K562 (cell line): ENCODE results near the gene VPREB1. TPM values are rescaled to one million over a fixed set of nuclear protein-coding genes. Genes with fewer than 3 reads are reported as not detected.

Source experiments
- ATAC-seq: fragments of 200-7000 bp; cut with Tn5 transposase; 3 replicates; pipeline ENCODE4 v1.9.1; 2020; ENCODE audit warnings: moderate library complexity
- BruUV-seq: library from RNA; stranded (reverse); fragments of 400-500 nt; replicated peaks from 2 replicates; lab custom pipeline; 2021; lab: Mats Ljungman, UMichigan
- CTCF ChIA-PET: fragments of 300-600 bp; formaldehyde crosslinking; extraction: SDS; loops from one replicate; lab custom pipeline; 2021; ENCODE audit warnings: low intra/inter-chr PET ratio; lab: Yijun Ruan, JAX
- POLR2A ChIA-PET: fragments of 300-600, 350-650 bp; sonication (Branson Sonifier 250); formaldehyde crosslinking; extraction: SDS; loops from one replicate; lab custom pipeline; 2021; ENCODE audit warnings: antibody characterized with exemption, inconsistent platforms; lab: Yijun Ruan, JAX
- DNase-seq, 4 experiments: peaks; one replicate each; pipeline versions ENCODE4 v3.0.0 to v3.0.0-alpha.2; 2011 to 2018; ENCODE audit warnings: low spot score in 3 of 4, mixed read lengths in 3 of 4; ENCODE audit errors: extremely low read depth in 1 of 4
- FAIRE-seq: peaks from 2 replicates; lab custom pipeline; 2011; peaks lifted over from hg19 to GRCh38; lab: Jason Lieb, UNC
- H2AFZ ChIP-seq: 2 replicates; pipeline ENCODE4 v1.6.0; 2011; ENCODE audit warnings: low read depth, low read length, control low read depth, inconsistent platforms
- H3K27ac ChIP-seq: fragments of 200-600 bp; 3 replicates; pipeline ENCODE4 v1.8.0; 2011; ENCODE audit warnings: low read depth, mild to moderate bottlenecking, control low read depth, inconsistent platforms, low read length, moderate library complexity, mixed read lengths; ENCODE audit errors: extremely low read depth
- H3K27me3 ChIP-seq, 2 experiments: fragments of 300-600 bp in 1 of 2; 2 replicates in 1 of 2; 3 replicates in 1 of 2; pipeline versions ENCODE4 v1.6.0 to v1.8.0; 2011; ENCODE audit warnings: inconsistent platforms in 2 of 2, low read length in 2 of 2, mild to moderate bottlenecking in 1 of 2, mixed read lengths in 1 of 2, moderate library complexity in 1 of 2; ENCODE audit not compliant: control insufficient read depth in 2 of 2, insufficient read depth in 2 of 2
- H3K36me3 ChIP-seq: fragments of 300-600 bp; 3 replicates; pipeline ENCODE4 v1.8.0; 2011; ENCODE audit warnings: mild to moderate bottlenecking, low read length, inconsistent platforms; ENCODE audit not compliant: control insufficient read depth, insufficient read depth
- H3K4me1 ChIP-seq, 2 experiments: fragments of 200-600 bp in 1 of 2; replicated peaks in 1 of 2; 2 replicates in 1 of 2; 3 replicates in 1 of 2; pipeline versions ENCODE4 v1.5.1 to v1.8.0; 2011; ENCODE audit warnings: inconsistent platforms in 2 of 2, low read length in 2 of 2, mild to moderate bottlenecking in 1 of 2, mixed read lengths in 1 of 2, moderate library complexity in 1 of 2; ENCODE audit not compliant: control insufficient read depth in 2 of 2, insufficient read depth in 2 of 2
- H3K4me2 ChIP-seq: 2 replicates; pipeline ENCODE4 v1.6.1; 2011; ENCODE audit warnings: low read length, control low read depth, inconsistent platforms, mixed read lengths; ENCODE audit not compliant: insufficient read depth
- H3K4me3 ChIP-seq: fragments of 200-600 bp; sonication (generic), shearing (Covaris generic); 2 replicates; pipeline ENCODE4 v1.5.1; 2016; ENCODE audit warnings: control low read depth, inconsistent platforms
- H3K79me2 ChIP-seq: fragments of 200-600 bp; 3 replicates; pipeline ENCODE4 v1.8.0; 2011; ENCODE audit warnings: low read length, inconsistent platforms; ENCODE audit not compliant: control insufficient read depth, insufficient read depth
- H3K9ac ChIP-seq, 2 experiments: 2 replicates each; pipeline versions ENCODE4 v1.6.0 to v1.6.1; 2011; ENCODE audit warnings: low read depth in 2 of 2, low read length in 2 of 2, control low read depth in 1 of 2, inconsistent platforms in 1 of 2, mild to moderate bottlenecking in 1 of 2, mixed read lengths in 1 of 2; ENCODE audit not compliant: insufficient read depth in 1 of 2
- H3K9me1 ChIP-seq: one replicate; pipeline ENCODE4 v1.6.0; 2011; ENCODE audit warnings: inconsistent platforms, mild to moderate bottlenecking, low read length, moderate library complexity; ENCODE audit not compliant: control insufficient read depth, insufficient read depth
- H3K9me3 ChIP-seq: replicated peaks from 2 replicates; pipeline ENCODE4 v1.5.1; 2011; ENCODE audit warnings: low read depth, low read length, inconsistent platforms; ENCODE audit not compliant: control insufficient read depth, insufficient read depth
- H4K20me1 ChIP-seq: replicated peaks from 2 replicates; pipeline ENCODE4 v1.6.1; 2011; ENCODE audit warnings: low read length, inconsistent platforms, mixed read lengths; ENCODE audit not compliant: control insufficient read depth, insufficient read depth
- FOXJ2 ChIP-seq: fragments of 200-800 bp; sonication (Bioruptor generic); IDR thresholded peaks from 2 replicates; pipeline ENCODE4 v1.6.1; 2016; ENCODE audit warnings: missing genetic modification characterization, missing compliant biosample characterization
- NR1H2 ChIP-seq: sonication (generic); formaldehyde crosslinking; IDR thresholded peaks from 2 replicates; pipeline ENCODE4 v1.4.0; 2020; ENCODE audit warnings: mild to moderate bottlenecking, missing genetic modification reagents
- SMARCA5 ChIP-seq: fragments of 450-650 bp; IDR thresholded peaks from 2 replicates; pipeline ENCODE4 v1.6.1; 2016
- YY1 ChIP-seq, 3 experiments: IDR thresholded peaks; 2 replicates each; pipeline ENCODE4 v1.6.1; 2011; ENCODE audit warnings: low read length in 2 of 3, mild to moderate bottlenecking in 2 of 3, moderate library complexity in 2 of 3, borderline replicate concordance in 1 of 3, control low read depth in 1 of 3, low read depth in 1 of 3; ENCODE audit not compliant: insufficient read depth in 3 of 3, insufficient replicate concordance in 2 of 3, control insufficient read depth in 1 of 3, insufficient read length in 1 of 3; ENCODE audit errors: extremely low read depth in 1 of 3
- ZNF347 ChIP-seq: fragments of 450-650 bp; formaldehyde crosslinking; IDR thresholded peaks from 2 replicates; pipeline ENCODE4 v1.4.0; 2020; ENCODE audit warnings: low read depth, mild to moderate bottlenecking, moderate library complexity
- WGBS: fragments of 100-300 bp; shearing (Covaris generic); methylation state at CpG from one replicate; pipeline ENCODE4 v1.1.6; 2016; ENCODE audit warnings: low coverage, mixed read lengths; ENCODE audit not compliant: insufficient coverage; ENCODE audit errors: missing lambda C conversion rate; 5-methylcytosine and 5-hydroxymethylcytosine counted together
- in situ Hi-C: fragments of 300-500 bp; cut with MboI; formaldehyde crosslinking; loops from 4 replicates; pipeline ENCODE4 v1.15.0; 2018; ENCODE audit warnings: inconsistent platforms, mixed read lengths
- intact Hi-C: fragments of 100-400 bp; cut with micrococcal nuclease; formaldehyde crosslinking; loops from 2 replicates; pipeline ENCODE4 v1.14.2; 2022
- polyA plus RNA-seq, 8 experiments: library from polyadenylated mRNA; depleted of rRNA in 4 of 8; stranded (reverse) in 5 of 8; unstranded in 3 of 8; fragments of >200 nt; fragmentation: Nextera tagmentation in 2 of 8; fragmentation: Illumina TruSeq in 1 of 8; extraction: Ambion mirVana in 2 of 8; extraction: Trizol in 1 of 8; gene quantifications; 2 replicates each; pipeline versions ENCODE4 v1.2.1 to v1.2.3, GENCODE V29; 2011 to 2014; ENCODE audit warnings: inconsistent platforms in 1 of 8, missing spikeins in 1 of 8
- total RNA-seq, 7 experiments: library from RNA; depleted of rRNA in 6 of 7; stranded (reverse); fragments of >200 nt in 6 of 7; fragmentation: Illumina TruSeq in 2 of 7; extraction: Trizol in 2 of 7; gene quantifications; 2 replicates each; pipeline versions ENCODE4 v1.2.1 to v1.2.3, GENCODE V29; 2011 to 2021; ENCODE audit warnings: low replicate concordance in 1 of 7

The VPREB1 gene
- total and polyA plus RNA-seq, 9 of the 15 experiments (the other 6 are each of a cell fraction or from before 2014, with no cell fraction given), result not detected

DNA sequence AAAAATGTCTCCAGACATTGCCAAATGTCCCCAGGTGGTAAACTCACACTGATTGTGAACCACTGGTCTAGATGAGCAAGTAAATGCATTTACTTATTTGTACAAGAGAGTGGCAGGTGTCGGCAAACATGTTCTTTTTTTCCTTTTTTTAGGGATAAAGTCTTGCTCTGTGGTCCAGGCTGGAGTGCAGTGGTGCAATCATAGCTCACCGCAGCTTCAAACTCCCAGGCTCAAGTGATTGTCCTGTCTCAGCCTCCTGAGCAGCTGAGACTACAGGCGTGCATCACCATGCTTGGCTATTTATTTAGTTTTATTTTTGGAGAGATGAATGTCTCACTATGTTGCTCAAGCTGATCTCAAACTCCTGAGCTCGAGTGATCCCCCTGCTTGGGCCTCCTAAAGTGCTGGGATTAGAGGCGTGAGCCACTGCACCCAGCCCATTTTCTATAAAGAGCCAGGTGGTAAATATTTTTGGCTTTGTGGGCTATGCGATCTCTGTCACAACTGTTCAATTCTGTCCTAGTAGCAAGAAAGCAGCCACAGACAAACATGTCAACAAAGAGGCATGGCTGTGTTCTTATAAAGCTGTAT is 1.4 kb downstream of the VPREB1 start:
- in situ Hi-C loops, result no loop called here
- no peaks in the 10 kb centered on the region for H3K9me3 ChIP-seq
- ATAC-seq, result no peak
- H3K4me1 ChIP-seq, result no peaks in the 10 kb centered on the region
- TF ChIP-seq NR1H2 (CRISPR knock-in tag) (no peak), FOXJ2 (tag) (no peak), YY1 (IDR thresholded peaks at IDR 0.05; ENCODE audit: borderline replicate concordance in 1 of 3, control insufficient read depth in 1 of 3, extremely low read depth in 1 of 3, insufficient read depth in 3 of 3, insufficient read length in 1 of 3, insufficient replicate concordance in 2 of 3, low read depth in 1 of 3, low read length in 2 of 3) (no peak), SMARCA5 (no peak), ZNF347 (CRISPR knock-in tag) (no peak)
- TF ChIP-seq, all 486 proteins: peak for 0
- no peak overlapping the region for H3K4me3 ChIP-seq
- no peak for DNase-seq
- ChIA-PET POLR2A (interaction anchor here (1.2 to 1.3 kb wide), 2 partner anchors 39 to 972 kb away, joined by 3 read pairs; no protein-coding TSS in a partner anchor), CTCF (no interaction called here)
- H3K27ac ChIP-seq, result no peak overlapping the region
- 4% methylated on average over 6 of the region's 6 CpGs for WGBS
- intact Hi-C loops, result no loop called here
- H3K36me3 ChIP-seq, result no peaks in the 10 kb centered on the region
- no peaks in the 10 kb centered on the region for H3K9me1 ChIP-seq
- no peak overlapping the region; a peak in 1 of 4 replicates for H3K9ac ChIP-seq
- no TSS peak for BruUV-seq
- H3K79me2 ChIP-seq, result no peaks in the 10 kb centered on the region
- no peak for FAIRE-seq
- H2AFZ ChIP-seq, result no peak overlapping the region
- H4K20me1 ChIP-seq, result peaks cover 31% of the 10 kb centered on the region
- H3K27me3 ChIP-seq, result peaks cover 71 to 87% of the 10 kb centered on the region in 2 experiments
- H3K4me2 ChIP-seq, result no peak overlapping the region
